IMR-90 (cell line): ENCODE measurements around the gene MGA. TPM values are rescaled to one million over a fixed set of nuclear protein-coding genes. Genes with fewer than 3 reads are reported as not detected.

Experiments used
- ATAC-seq: fragments of 200-7000 bp; cut with Tn5 transposase; 2 replicates; pipeline ENCODE4 v1.9.1; 2020; ENCODE audit warnings: low read depth, mild to moderate bottlenecking, moderate library complexity
- BruUV-seq: library from RNA; stranded (reverse); fragments of 400-500 nt; replicated peaks from 2 replicates; lab custom pipeline; 2021; lab: Mats Ljungman, UMichigan
- CTCF ChIA-PET: fragments of 300-600 bp; formaldehyde crosslinking; extraction: SDS; loops from one replicate; lab custom pipeline; 2021; ENCODE audit warnings: antibody characterized with exemption; lab: Yijun Ruan, JAX
- POLR2A ChIA-PET: fragments of 300-600 bp; sonication (Branson Sonifier 250); formaldehyde crosslinking; loops from one replicate; lab custom pipeline; 2022; ENCODE audit warnings: antibody characterized with exemption; ENCODE audit not compliant: unreplicated experiment; lab: Charles Lee
- DNase-seq: peaks from one replicate; pipeline ENCODE4 v3.0.0; 2013
- H2AFZ ChIP-seq: replicated peaks from 2 replicates; pipeline ENCODE3; 2013; ENCODE audit warnings: low read length, mild to moderate bottlenecking; ENCODE audit not compliant: poor library complexity
- H2AK5ac ChIP-seq: 2 replicates; pipeline ENCODE4 v1.6.1; 2013; ENCODE audit warnings: low read depth, low read length, inconsistent platforms
- H2AK9ac ChIP-seq: replicated peaks from 2 replicates; pipeline ENCODE3; 2013; ENCODE audit warnings: mild to moderate bottlenecking, low read depth, low read length, moderate library complexity; ENCODE audit not compliant: poor library complexity
- H2BK120ac ChIP-seq: 2 replicates; pipeline ENCODE4 v1.6.1; 2013; ENCODE audit warnings: low read depth, low read length, inconsistent platforms
- H2BK15ac ChIP-seq: 3 replicates; pipeline ENCODE4 v1.6.1; 2013; ENCODE audit warnings: low read depth, low read length, inconsistent platforms
- H2BK20ac ChIP-seq: 2 replicates; pipeline ENCODE4 v1.6.1; 2013; ENCODE audit warnings: low read depth, mild to moderate bottlenecking, inconsistent platforms, low read length, moderate library complexity
- H2BK5ac ChIP-seq: 2 replicates; pipeline ENCODE4 v1.6.1; 2013; ENCODE audit warnings: mild to moderate bottlenecking, low read depth, low read length, inconsistent platforms; ENCODE audit not compliant: poor library complexity, severe bottlenecking
- H3K14ac ChIP-seq: replicated peaks from 2 replicates; pipeline ENCODE4 v1.6.1; 2013; ENCODE audit warnings: low read depth, low read length, inconsistent platforms
- H3K18ac ChIP-seq: 2 replicates; pipeline ENCODE4 v1.6.1; 2013; ENCODE audit warnings: low read depth, low read length, control low read depth
- H3K23ac ChIP-seq: 2 replicates; pipeline ENCODE4 v1.6.1; 2013; ENCODE audit warnings: low read depth, low read length, inconsistent platforms
- H3K27ac ChIP-seq: 2 replicates; pipeline ENCODE4 v1.5.1; 2013; ENCODE audit warnings: mild to moderate bottlenecking, control low read depth, low read length; ENCODE audit not compliant: insufficient read depth
- H3K27me3 ChIP-seq: 2 replicates; pipeline ENCODE4 v1.6.1; 2013; ENCODE audit warnings: low read length; ENCODE audit not compliant: control insufficient read depth, insufficient read depth
- H3K36me3 ChIP-seq: 2 replicates; pipeline ENCODE4 v1.6.1; 2013; ENCODE audit warnings: low read length, mixed read lengths; ENCODE audit not compliant: control insufficient read depth, insufficient read depth
- H3K4ac ChIP-seq: 2 replicates; pipeline ENCODE4 v1.6.1; 2013; ENCODE audit warnings: low read depth, low read length, inconsistent platforms
- H3K4me1 ChIP-seq: 2 replicates; pipeline ENCODE4 v1.6.1; 2013; ENCODE audit warnings: low read length, mixed read lengths; ENCODE audit not compliant: control insufficient read depth, insufficient read depth
- H3K4me2 ChIP-seq: 2 replicates; pipeline ENCODE4 v1.6.1; 2013; ENCODE audit warnings: low read depth, mild to moderate bottlenecking, control low read depth, low read length, moderate library complexity
- H3K4me3 ChIP-seq: 2 replicates; pipeline ENCODE4 v1.5.1; 2013; ENCODE audit warnings: low read depth, mild to moderate bottlenecking, control low read depth, low read length, moderate library complexity; ENCODE audit not compliant: insufficient read depth
- H3K56ac ChIP-seq: 2 replicates; pipeline ENCODE4 v1.6.1; 2013; ENCODE audit warnings: low read length, inconsistent platforms; ENCODE audit not compliant: insufficient read depth; ENCODE audit errors: extremely low read depth
- H3K79me1 ChIP-seq, 2 experiments: 2 replicates each; pipeline ENCODE4 v1.6.1; 2013; ENCODE audit warnings: low read length in 2 of 2, inconsistent platforms in 1 of 2, low read depth in 1 of 2
- H3K9ac ChIP-seq: 2 replicates; pipeline ENCODE4 v1.6.1; 2013; ENCODE audit warnings: low read depth, low read length, control low read depth
- H3K9me1 ChIP-seq: 2 replicates; pipeline ENCODE4 v1.6.1; 2013; ENCODE audit warnings: low read length, inconsistent platforms; ENCODE audit not compliant: insufficient read depth
- H3K9me3 ChIP-seq: 2 replicates; pipeline ENCODE4 v1.6.1; 2013; ENCODE audit warnings: low read length; ENCODE audit not compliant: control insufficient read depth, insufficient read depth
- H4K20me1 ChIP-seq: 2 replicates; pipeline ENCODE4 v1.6.1; 2013; ENCODE audit warnings: low read length, inconsistent platforms; ENCODE audit not compliant: insufficient read depth
- H4K5ac ChIP-seq: 2 replicates; pipeline ENCODE4 v1.6.1; 2013; ENCODE audit warnings: mild to moderate bottlenecking, low read depth, low read length, control low read depth
- H4K8ac ChIP-seq, 2 experiments: 2 replicates each; pipeline ENCODE4 v1.6.1; 2013; ENCODE audit warnings: low read depth in 2 of 2, low read length in 2 of 2, control low read depth in 1 of 2, inconsistent platforms in 1 of 2
- H4K91ac ChIP-seq: 2 replicates; pipeline ENCODE4 v1.6.1; 2013; ENCODE audit warnings: low read depth, low read length, inconsistent platforms; ENCODE audit not compliant: insufficient read depth
- BHLHE40 ChIP-seq: fragments of 150-350 bp; IDR thresholded peaks from 2 replicates; pipeline ENCODE4 v1.6.1; 2016; ENCODE audit warnings: mild to moderate bottlenecking, low read depth, low read length
- CEBPB ChIP-seq: IDR thresholded peaks from 2 replicates; pipeline ENCODE4 v1.6.1; 2012; ENCODE audit warnings: low read depth, low read length, improper control_type of control experiment
- CHD1 ChIP-seq: IDR thresholded peaks from 2 replicates; pipeline ENCODE4 v1.6.1; 2012; ENCODE audit warnings: low read depth, low read length, improper control_type of control experiment
- FOS ChIP-seq: fragments of 150-350 bp; IDR thresholded peaks from 2 replicates; pipeline ENCODE4 v1.6.1; 2016; ENCODE audit warnings: low read depth, low read length
- RCOR1 ChIP-seq: IDR thresholded peaks from 2 replicates; pipeline ENCODE4 v1.6.1; 2012; ENCODE audit warnings: mild to moderate bottlenecking, low read length, improper control_type of control experiment; ENCODE audit not compliant: insufficient replicate concordance
- SMC3 ChIP-seq: fragments of 150-350 bp; IDR thresholded peaks from 2 replicates; pipeline ENCODE4 v1.6.1; 2016; ENCODE audit warnings: low read depth, mild to moderate bottlenecking, antibody characterized with exemption, low read length, moderate library complexity
- WGBS, 2 experiments: methylation state at CpG; one replicate each; pipeline versions ENCODE4 v1.1.5 to v1.1.7; 2013; ENCODE audit warnings: missing lambda C conversion rate in 2 of 2; ENCODE audit not compliant: insufficient read length in 1 of 2; ENCODE audit errors: extremely low coverage in 2 of 2; 5-methylcytosine and 5-hydroxymethylcytosine counted together
- dilution Hi-C: fragments of 300-500 bp; cut with HindIII; formaldehyde crosslinking; loops from one replicate; pipeline ENCODE4 v1.14.3; 2018; ENCODE audit warnings: low sequenced_read_pairs; ENCODE audit not compliant: unreplicated experiment
- in situ Hi-C: fragments of 300-500 bp; cut with MboI; formaldehyde crosslinking; loops from 3 replicates; pipeline ENCODE4 v1.14.3; 2019; ENCODE audit warnings: low sequenced_read_pairs, inconsistent platforms, mixed read lengths
- intact Hi-C: fragments of 100-400 bp; cut with micrococcal nuclease; formaldehyde crosslinking; loops from 2 replicates; pipeline ENCODE4 v1.10.0; 2022
- polyA plus RNA-seq, 3 experiments: library from polyadenylated mRNA; depleted of rRNA; stranded (reverse); fragments of >200 nt; gene quantifications; 2 replicates each; pipeline ENCODE4 v1.2.3, GENCODE V29; 2012; ENCODE audit warnings: low replicate concordance in 1 of 3
- total RNA-seq: library from RNA; depleted of rRNA; stranded (reverse); fragments of >200 nt; gene quantifications from 2 replicates; pipeline ENCODE4 v1.2.3, GENCODE V29; 2012

MGA gene
- total and polyA plus RNA-seq, 2 of the 4 experiments (the other 2 are of a cell fraction) = 3.2 to 38.0 TPM

DNA sequence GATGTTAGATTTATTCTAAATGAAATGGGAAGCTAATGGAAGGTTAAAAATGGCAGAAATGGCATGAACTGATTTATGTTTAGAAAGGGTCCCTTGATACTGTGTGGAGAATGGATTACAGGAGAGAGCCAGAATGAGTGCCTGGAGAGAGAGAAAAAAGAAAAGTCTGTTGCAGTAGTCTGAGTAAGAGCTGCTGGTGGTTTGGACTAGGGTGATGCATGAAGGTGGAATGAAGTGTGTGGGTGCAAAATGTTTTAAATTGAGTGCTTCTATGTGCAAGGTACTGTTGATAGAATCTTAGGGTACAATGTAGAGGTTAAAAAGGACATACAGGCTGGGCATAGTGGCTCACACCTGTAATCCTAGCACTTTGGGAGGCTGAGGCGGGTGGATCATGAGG lies 11.4 kb upstream of the MGA start:
- Histone ChIP-seq H4K91ac (no peak overlapping the region), H3K18ac (no peak overlapping the region), H2BK15ac (no peak overlapping the region), H3K4me1 (peaks cover 2% of the 10 kb centered on the region; the same call in 1 of the 2 replicates), H3K4me3 (no peak overlapping the region), H3K27me3 (no peaks in the 10 kb centered on the region), H3K9me1 (no peaks in the 10 kb centered on the region), H3K9ac (no peak overlapping the region), H3K4me2 (peak overlapping the region; percentile 17; the same call in 1 of the 2 replicates), H2AK9ac (no peak overlapping the region), H2BK20ac (no peak overlapping the region), H3K4ac (no peak overlapping the region), H2AFZ (no peak overlapping the region), H3K79me1 (0 out of 4 replicates have a peak, but pooled peaks cover 0 to 1% of the 10 kb centered on the region in 2 experiments), H4K5ac (no peak overlapping the region), H2BK5ac (peak overlapping the region; percentile 1), H2AK5ac (no peak overlapping the region), H4K20me1 (no peaks in the 10 kb centered on the region), H3K14ac (no peak overlapping the region), H3K9me3 (peaks cover 5% of the 10 kb centered on the region; the same call in 1 of the 2 replicates), H3K36me3 (no peaks in the 10 kb centered on the region), H3K27ac (no peak overlapping the region), H3K23ac (no peak overlapping the region), H4K8ac (no peak overlapping the region), H2BK120ac (no peak overlapping the region), H3K56ac (no peak overlapping the region)
- TF ChIP-seq BHLHE40 (no peak), RCOR1 (peak; percentile 16), CEBPB (peak; percentile 43; the same call in 1 of the 2 replicates), SMC3 (peak; percentile 17; the same call in 1 of the 2 replicates), CHD1 (no peak), FOS (peak; percentile 59)
- ATAC-seq = peak; percentile 98
- in situ Hi-C loops = no loop called here
- no TSS peak for BruUV-seq
- ChIA-PET POLR2A (no interaction called here), CTCF (no interaction called here)
- dilution Hi-C loops = no loop called here
- WGBS, 2 experiments = no CpG with 5 or more reads among the region's 1 CpG
- intact Hi-C loops = no loop called here
- DNase-seq = peak; percentile 84
